GDM1 (cell line): ENCODE results near the gene SYT2.

Experiments
- DNase-seq: peaks from one replicate; lab custom pipeline; 2025; lab: John Stamatoyannopoulos, UW

Gene SYT2

GRCh38 chr1:202677433-202677832 lies 32.8 kb downstream of the SYT2 start:
- DNase-seq = no peak

GRCh38 chr1:202673531-202673930 lies 36.7 kb downstream of the SYT2 start:
- DNase-seq = no peak

- DNase-seq = no peak
These were observed 38.9 kb downstream of the SYT2 start for GRCh38 chr1:202671399-202671798.

- DNase-seq = no peak
These were observed 44.8 kb downstream of the SYT2 start for GRCh38 chr1:202665417-202665816.

- DNase-seq = no peak
These were observed 46.2 kb downstream of the SYT2 start for GRCh38 chr1:202664083-202664482.

- no peak for DNase-seq
These were observed 47.1 kb downstream of the SYT2 start for GRCh38 chr1:202663131-202663530.

- no peak for DNase-seq
These were observed 48.2 kb downstream of the SYT2 start for GRCh38 chr1:202662081-202662480.

- no peak for DNase-seq
These were observed 49.0 kb downstream of the SYT2 start for GRCh38 chr1:202661136-202661845.

- no peak for DNase-seq
These were observed 50.3 kb downstream of the SYT2 start for GRCh38 chr1:202659974-202660373.

- no peak for DNase-seq
These were observed 50.7 kb downstream of the SYT2 start for GRCh38 chr1:202659541-202659940.

GRCh38 chr1:202658769-202659168 lies 51.5 kb downstream of the SYT2 start:
- DNase-seq = no peak

- DNase-seq = no peak
These were observed 51.9 kb downstream of the SYT2 start for GRCh38 chr1:202658251-202658759.

GRCh38 chr1:202656951-202657646 lies 53.2 kb downstream of the SYT2 start:
- no peak for DNase-seq

- DNase-seq = no peak
These were observed 54.2 kb downstream of the SYT2 start for GRCh38 chr1:202656057-202656456.

GRCh38 chr1:202654079-202654478 lies 56.2 kb downstream of the SYT2 start:
- no peak for DNase-seq

- no peak for DNase-seq
These were observed 60.5 kb downstream of the SYT2 start for GRCh38 chr1:202649553-202650392.

- no peak for DNase-seq
These were observed 61.5 kb downstream of the SYT2 start for GRCh38 chr1:202648605-202649226.

- no peak for DNase-seq
These were observed 65.2 kb downstream of the SYT2 start for GRCh38 chr1:202645097-202645476.

GRCh38 chr1:202644219-202645096 lies 65.8 kb downstream of the SYT2 start:
- no peak for DNase-seq

- no peak for DNase-seq
These were observed 66.6 kb downstream of the SYT2 start for GRCh38 chr1:202643397-202644218.
